ENCODE measurements around the gene TSPEAR.
"Not testable (repeated sequence)": the region's sequence is repeated elsewhere in the genome, so short reads cannot be mapped to it uniquely, and the experiment has no call there.

Gene TSPEAR

GRCh38 chr21:44601596-44602462 lies 109.5 kb downstream of the TSPEAR start:
- no peak for DNase-seq

GRCh38 chr21:44601091-44601490 lies 110.3 kb downstream of the TSPEAR start:
- DNase-seq = not testable (repeated sequence)

DNA sequence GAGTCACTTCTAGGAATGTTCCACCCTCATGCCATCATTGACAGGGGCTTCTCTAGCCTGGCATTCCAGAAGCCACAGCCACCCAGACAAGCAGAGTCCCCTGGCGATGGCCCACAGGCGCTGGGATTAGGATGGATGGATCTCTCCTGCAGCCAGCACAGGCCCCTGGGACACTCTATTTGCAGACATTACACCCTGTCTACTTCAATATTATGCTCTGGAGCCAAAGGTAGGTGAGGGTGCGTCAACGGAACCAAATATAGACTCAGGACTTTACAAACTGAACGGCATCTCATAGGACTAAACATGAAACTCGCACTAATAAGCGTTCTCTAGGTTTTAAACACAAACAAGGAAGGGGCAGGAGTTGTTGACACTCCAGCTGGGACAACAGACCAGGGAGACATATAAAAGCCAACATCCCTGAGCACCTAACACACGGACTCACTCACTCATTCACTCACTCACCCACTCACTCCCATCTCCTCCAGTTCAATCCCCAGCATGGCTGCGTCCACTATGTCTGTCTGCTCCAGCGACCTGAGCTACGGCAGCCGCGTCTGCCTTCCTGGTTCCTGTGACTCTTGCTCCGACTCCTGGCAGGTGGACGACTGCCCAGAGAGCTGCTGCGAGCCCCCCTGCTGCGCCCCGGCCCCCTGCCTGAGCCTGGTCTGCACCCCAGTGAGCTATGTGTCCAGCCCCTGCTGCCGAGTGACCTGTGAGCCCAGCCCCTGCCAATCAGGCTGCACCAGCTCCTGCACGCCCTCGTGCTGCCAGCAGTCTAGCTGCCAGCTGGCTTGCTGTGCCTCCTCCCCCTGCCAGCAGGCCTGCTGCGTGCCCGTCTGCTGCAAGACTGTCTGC lies 111.0 kb downstream of the TSPEAR start, which contains the start of gene KRTAP10-7:
Gene KRTAP10-7 (plus strand): TSS at position 480 of the 861 bp plus-strand sequence. CDS start 25 bp downstream, at position 505.
- DNase-seq = not testable (repeated sequence)

DNA sequence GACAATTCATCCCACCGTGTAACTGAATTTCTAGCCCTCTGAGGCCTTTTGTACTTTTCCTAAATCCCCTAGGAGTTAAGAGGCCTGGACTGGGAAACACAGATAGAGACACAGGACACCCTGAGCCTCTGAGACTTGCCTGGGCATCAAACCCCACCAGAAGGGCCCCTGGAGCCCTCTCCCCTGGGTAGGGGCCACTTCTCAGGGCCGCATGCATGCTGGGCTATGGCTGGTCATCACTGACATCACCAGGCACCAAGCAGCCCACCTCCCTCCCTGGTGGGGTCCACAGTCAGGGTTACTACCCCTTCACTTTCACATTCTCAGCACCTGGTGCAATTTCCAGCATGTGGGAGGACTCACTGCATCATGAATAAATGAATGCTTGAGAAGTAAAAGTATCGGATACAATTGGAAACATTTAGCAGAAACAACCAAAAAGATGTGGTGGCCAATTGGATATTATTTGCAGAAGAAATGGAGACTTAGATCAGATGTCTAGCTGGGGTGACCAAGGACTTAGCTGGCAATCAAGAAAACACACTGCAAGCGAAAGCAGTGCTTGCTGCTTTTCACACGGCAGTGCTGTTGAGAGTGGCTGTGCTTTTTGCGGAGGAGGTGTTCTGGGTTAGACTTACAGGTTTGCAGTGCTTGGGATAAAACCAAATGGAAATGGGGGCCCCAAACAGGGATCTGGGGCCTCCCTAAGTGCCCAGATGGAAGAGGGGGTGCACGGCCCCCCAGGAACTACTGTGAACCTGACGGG lies 111.9 kb downstream of the TSPEAR start:
- no peak for DNase-seq

- no peak for DNase-seq
Measured at GRCh38 chr21:44598061-44598460, 113.3 kb downstream of the TSPEAR start.

GRCh38 chr21:44596068-44596725 lies 115.2 kb downstream of the TSPEAR start:
- DNase-seq = no peak

GRCh38 chr21:44595524-44595923 lies 115.8 kb downstream of the TSPEAR start:
- no peak for DNase-seq

GRCh38 chr21:44594406-44594916 lies 116.9 kb downstream of the TSPEAR start:
- no peak for DNase-seq

DNA sequence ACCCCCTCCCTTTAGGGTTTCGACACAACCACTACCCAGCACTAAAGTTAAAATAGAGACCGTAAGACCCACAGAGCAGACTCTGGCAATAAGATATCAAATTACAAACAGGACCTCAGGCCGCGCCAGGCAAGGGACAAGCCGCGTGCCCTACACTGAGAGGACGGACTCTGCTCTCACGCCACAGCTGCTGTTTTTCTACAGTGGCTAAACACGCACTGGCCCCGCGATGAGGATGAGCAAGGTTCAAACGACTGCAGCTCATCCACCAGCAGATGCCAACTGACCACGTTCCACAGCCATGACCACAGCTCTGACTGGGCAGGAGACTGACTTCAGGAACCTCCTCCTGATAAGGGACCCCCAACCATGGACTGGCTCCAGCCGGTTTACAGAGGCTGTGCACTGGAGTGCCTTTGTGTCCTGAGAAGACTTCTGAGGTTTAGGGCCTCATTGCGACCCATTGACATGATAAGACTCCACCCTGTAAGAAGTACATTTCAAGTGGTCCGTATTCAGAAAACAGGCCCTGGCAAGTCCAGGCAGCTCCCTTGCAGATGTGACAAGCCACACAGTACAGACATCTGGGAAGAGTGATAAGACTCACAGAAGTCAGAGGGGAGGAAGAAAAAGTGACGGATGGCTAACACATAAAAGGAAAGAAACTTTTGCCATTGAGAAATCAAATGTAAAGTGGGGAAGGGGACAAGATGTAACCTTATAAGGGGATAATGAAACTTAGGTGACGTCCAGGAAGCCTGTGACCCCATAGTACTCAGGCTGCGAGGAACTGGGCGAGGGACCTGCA lies 117.6 kb downstream of the TSPEAR start:
- DNase-seq = no peak

- no peak for DNase-seq
Measured at GRCh38 chr21:44592446-44593311, 118.7 kb downstream of the TSPEAR start, which contains the start of gene KRTAP10-6. Gene KRTAP10-6 (minus strand): TSS chr21:44592505. CDS start chr21:44592484, 21 bp downstream.

- DNase-seq = not testable (repeated sequence)
Measured at GRCh38 chr21:44591801-44592130, 119.6 kb downstream of the TSPEAR start.

DNA sequence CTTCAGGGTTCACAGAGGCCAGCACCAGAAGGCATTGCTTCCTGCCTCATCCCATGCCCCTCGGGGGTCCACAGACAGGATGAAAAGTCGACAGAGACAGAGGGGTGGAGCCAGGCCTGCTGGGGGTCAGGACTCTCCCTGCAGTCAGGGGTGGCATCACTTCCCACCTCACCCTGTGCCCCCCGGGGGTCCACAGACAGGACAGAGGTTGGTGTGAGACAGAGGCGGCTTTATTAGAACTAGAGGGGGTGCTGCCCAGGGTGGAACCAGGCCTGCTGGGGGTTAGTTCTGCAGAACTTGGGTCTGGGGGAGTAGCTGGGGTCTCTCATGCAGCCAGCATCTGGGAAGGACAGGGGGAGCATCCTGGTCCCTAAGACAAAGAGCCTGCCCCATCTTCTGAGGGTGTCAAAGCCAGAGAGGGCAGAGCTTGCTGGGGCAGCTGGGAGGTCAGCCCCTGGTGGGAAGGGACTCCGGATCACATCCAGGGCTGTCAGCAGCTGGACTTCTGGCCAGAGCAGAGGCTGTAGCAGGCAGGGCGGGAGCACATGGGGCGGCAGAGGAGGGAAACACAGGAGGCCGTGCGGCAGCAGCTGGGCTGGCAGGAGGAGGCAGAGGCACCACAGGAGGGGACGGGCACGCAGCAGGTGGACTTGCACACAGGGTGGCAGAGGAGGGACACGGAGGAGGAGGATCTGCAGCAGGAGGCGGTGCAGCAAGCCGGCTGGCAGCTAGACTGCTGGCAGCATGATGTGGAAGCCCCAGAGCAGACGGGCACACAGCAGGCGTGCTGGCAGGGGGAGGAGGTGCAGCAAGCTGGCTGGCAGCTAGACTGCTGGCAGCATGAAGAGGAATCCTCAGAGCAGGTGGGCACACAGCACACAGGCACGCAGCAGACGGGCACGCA lies 120.2 kb downstream of the TSPEAR start:
- not testable (repeated sequence) for DNase-seq

DNA sequence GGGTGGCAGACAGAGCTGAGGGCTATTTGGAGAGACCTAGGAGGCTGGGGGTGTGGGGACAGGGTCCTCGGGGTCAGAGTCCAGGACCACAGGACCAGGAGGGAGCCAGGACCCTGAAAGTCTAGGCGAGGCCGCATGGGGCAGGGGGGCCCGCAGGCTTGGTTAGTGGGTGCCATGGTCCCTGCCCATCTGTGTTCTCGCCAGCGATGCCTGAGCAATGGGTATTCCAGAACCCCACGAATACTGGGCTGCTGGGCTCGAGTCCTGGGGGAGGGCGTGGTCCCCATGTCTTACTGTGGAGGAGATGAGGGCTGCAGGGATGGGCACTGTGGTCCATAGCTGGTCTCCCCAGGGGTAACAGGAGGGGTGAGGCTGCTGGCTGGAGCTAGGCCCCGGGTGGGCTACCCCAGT lies 121.1 kb downstream of the TSPEAR start:
- no peak for DNase-seq

- no peak for DNase-seq
Measured at GRCh38 chr21:44589586-44590305, 121.6 kb downstream of the TSPEAR start.

GRCh38 chr21:44589094-44589493 lies 122.3 kb downstream of the TSPEAR start:
- no peak for DNase-seq

- DNase-seq = no peak
Measured at GRCh38 chr21:44585892-44586291, 125.5 kb downstream of the TSPEAR start.

DNA sequence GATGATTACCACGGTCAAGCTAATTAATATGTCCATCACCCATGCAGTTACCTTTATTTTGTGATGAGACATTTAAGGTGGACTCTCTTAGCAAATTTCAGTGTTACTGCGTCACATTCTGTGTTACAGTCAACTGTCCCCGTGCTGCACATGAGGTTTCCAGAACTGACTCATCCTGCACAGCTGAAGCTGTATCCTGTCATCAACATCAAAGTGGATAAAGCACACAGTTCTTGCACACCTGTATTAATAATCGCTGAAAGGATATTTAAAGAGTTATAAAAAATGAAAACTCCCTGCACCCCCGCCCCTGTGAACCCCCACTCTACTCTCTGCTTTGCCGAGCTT lies 127.6 kb downstream of the TSPEAR start:
- no peak for DNase-seq

- DNase-seq = no peak
Measured at GRCh38 chr21:44583089-44583799, 128.1 kb downstream of the TSPEAR start.
